A549 (cell line): Measurements from ENCODE around the gene BDH1. TPM values are rescaled to one million over a fixed set of nuclear protein-coding genes. Genes with fewer than 3 reads are reported as not detected.

Source experiments
- ATAC-seq, 2 experiments: fragments of 200-7000 bp in 1 of 2; fragments of >200 bp in 1 of 2; cut with Nextera tagmentation in 1 of 2; cut with Tn5 transposase in 1 of 2; 3 replicates each; pipeline versions ENCODE4 v1.8.0 to v1.9.1; 2018 to 2020; ENCODE audit warnings: mild to moderate bottlenecking in 1 of 2, moderate library complexity in 1 of 2
- CTCF ChIA-PET: fragments of 300-600 bp; sonication (Branson Sonifier 250); formaldehyde crosslinking; extraction: SDS; loops from one replicate; lab custom pipeline; 2021; ENCODE audit warnings: antibody characterized with exemption, inconsistent platforms; lab: Yijun Ruan, JAX
- POLR2A ChIA-PET: fragments of 350-600 bp; formaldehyde crosslinking; extraction: SDS; loops from one replicate; lab custom pipeline; 2021; ENCODE audit warnings: antibody characterized with exemption, inconsistent platforms; lab: Yijun Ruan, JAX
- DNase-seq, 2 experiments: peaks; one replicate each; pipeline versions ENCODE4 v3.0.0 to v3.0.0-alpha.2; 2011 to 2016; ENCODE audit warnings: low read depth in 1 of 2, low spot score in 1 of 2
- FAIRE-seq: peaks from 2 replicates; lab custom pipeline; 2011; peaks lifted over from hg19 to GRCh38; lab: Jason Lieb, UNC
- H3K27ac ChIP-seq, 2 experiments: fragments of >200 bp; sonication (Bioruptor Twin); formaldehyde crosslinking; 3 replicates each; pipeline ENCODE4 v1.5.1; 2016 to 2017
- H3K4me1 ChIP-seq: fragments of >200 bp; sonication (Bioruptor Twin); formaldehyde crosslinking; 3 replicates; pipeline ENCODE4 v1.6.1; 2016
- H3K4me2 ChIP-seq: fragments of >200 bp; sonication (Bioruptor Twin); formaldehyde crosslinking; 3 replicates; pipeline ENCODE4 v1.6.1; 2016
- H3K4me3 ChIP-seq: fragments of >200 bp; sonication (Bioruptor Twin); formaldehyde crosslinking; 3 replicates; pipeline ENCODE4 v1.5.1; 2016
- H3K9me3 ChIP-seq: fragments of >200 bp; sonication (Bioruptor Twin); formaldehyde crosslinking; 3 replicates; pipeline ENCODE4 v1.6.1; 2016
- CEBPB ChIP-seq, 2 experiments: fragments of >200 bp in 1 of 2; sonication (Bioruptor Twin) in 1 of 2; formaldehyde crosslinking in 1 of 2; IDR thresholded peaks; 2 replicates each; pipeline ENCODE4 v1.6.1; 2012 to 2016
- CHD4 ChIP-seq: fragments of 200-600 bp; sonication (generic); IDR thresholded peaks from 2 replicates; pipeline ENCODE4 v1.6.1; 2016; ENCODE audit warnings: antibody characterized with exemption, mild to moderate bottlenecking, borderline replicate concordance
- EP300 ChIP-seq, 2 experiments: fragments of >200 bp; sonication (Bioruptor Twin); formaldehyde crosslinking; IDR thresholded peaks; 2 replicates in 1 of 2; 3 replicates in 1 of 2; pipeline ENCODE4 v1.6.1; 2016 to 2017
- FOSL2 ChIP-seq, 2 experiments: fragments of 450-650 bp in 1 of 2; fragments of >200 bp in 1 of 2; sonication (Bioruptor Twin) in 1 of 2; formaldehyde crosslinking; IDR thresholded peaks; 2 replicates each; pipeline versions ENCODE4 v1.5.0 to v1.6.1; 2016 to 2020; ENCODE audit warnings: mild to moderate bottlenecking in 1 of 2, moderate library complexity in 1 of 2
- FOXS1 ChIP-seq: fragments of 250-450 bp; sonication (Bioruptor Pico); IDR thresholded peaks from 2 replicates; pipeline ENCODE4 v1.5.0; 2020; ENCODE audit warnings: mild to moderate bottlenecking, moderate library complexity
- GATA3 ChIP-seq: IDR thresholded peaks from 2 replicates; pipeline ENCODE4 v1.6.1; 2012; ENCODE audit warnings: borderline replicate concordance
- HDAC2 ChIP-seq: fragments of 200-600 bp; sonication (generic); IDR thresholded peaks from 2 replicates; pipeline ENCODE4 v1.6.1; 2016
- JUN ChIP-seq, 2 experiments: fragments of >200 bp; sonication (Bioruptor Twin); formaldehyde crosslinking; IDR thresholded peaks; 2 replicates in 1 of 2; 3 replicates in 1 of 2; pipeline ENCODE4 v1.6.1; 2016 to 2017
- KDM1A ChIP-seq: fragments of 200-600 bp; sonication (generic); IDR thresholded peaks from 2 replicates; pipeline ENCODE4 v1.6.1; 2016; ENCODE audit warnings: low read depth, mild to moderate bottlenecking
- MYC ChIP-seq: IDR thresholded peaks from 2 replicates; pipeline ENCODE4 v1.6.1; 2012; ENCODE audit warnings: mild to moderate bottlenecking, inconsistent platforms, low read length, improper control_type of control experiment, borderline replicate concordance
- NPAS2 ChIP-seq: fragments of 250-450 bp; sonication (Bioruptor Pico); IDR thresholded peaks from 2 replicates; pipeline ENCODE4 v1.8.0; 2022; ENCODE audit warnings: mild to moderate bottlenecking, moderate library complexity, borderline replicate concordance
- TFCP2L1 ChIP-seq: fragments of 250-450 bp; sonication (Bioruptor Pico); IDR thresholded peaks from 2 replicates; pipeline ENCODE4 v1.5.0; 2021; ENCODE audit warnings: mild to moderate bottlenecking
- ZFP36 ChIP-seq: fragments of 450-650 bp; IDR thresholded peaks from 2 replicates; pipeline ENCODE4 v1.6.1; 2014; ENCODE audit warnings: borderline replicate concordance; ENCODE audit not compliant: partially characterized antibody
- WGBS: methylation state at CpG from one replicate; pipeline ENCODE4 v1.1.6; 2017; ENCODE audit errors: missing lambda C conversion rate; 5-methylcytosine and 5-hydroxymethylcytosine counted together
- polyA plus RNA-seq, 4 experiments: library from polyadenylated mRNA; depleted of rRNA in 3 of 4; stranded (reverse); fragments of >200 nt; fragmentation: RNase III in 1 of 4; extraction: RNeasy Plus Mini Kit Qiagen cat#74134 plus additional on column Dnase treatment in 1 of 4; gene quantifications; 2 replicates in 3 of 4; 3 replicates in 1 of 4; pipeline ENCODE4 v1.2.3, GENCODE V29; 2011 to 2017
- TF ChIP-seq, protein P1 (sequence below): IDR thresholded peaks from 2 replicates; pipeline ENCODE4 v1.6.1; 2012
- TF ChIP-seq, protein P2 (sequence below): fragments of 200-600 bp; sonication (generic); IDR thresholded peaks from 2 replicates; pipeline ENCODE4 v1.6.1; 2016; ENCODE audit warnings: antibody characterized with exemption, mild to moderate bottlenecking, moderate library complexity

Gene BDH1
- polyA plus RNA-seq, 2 of the 4 experiments (the other 2 are of a cell fraction) = 3.1 to 4.6 TPM

DNA sequence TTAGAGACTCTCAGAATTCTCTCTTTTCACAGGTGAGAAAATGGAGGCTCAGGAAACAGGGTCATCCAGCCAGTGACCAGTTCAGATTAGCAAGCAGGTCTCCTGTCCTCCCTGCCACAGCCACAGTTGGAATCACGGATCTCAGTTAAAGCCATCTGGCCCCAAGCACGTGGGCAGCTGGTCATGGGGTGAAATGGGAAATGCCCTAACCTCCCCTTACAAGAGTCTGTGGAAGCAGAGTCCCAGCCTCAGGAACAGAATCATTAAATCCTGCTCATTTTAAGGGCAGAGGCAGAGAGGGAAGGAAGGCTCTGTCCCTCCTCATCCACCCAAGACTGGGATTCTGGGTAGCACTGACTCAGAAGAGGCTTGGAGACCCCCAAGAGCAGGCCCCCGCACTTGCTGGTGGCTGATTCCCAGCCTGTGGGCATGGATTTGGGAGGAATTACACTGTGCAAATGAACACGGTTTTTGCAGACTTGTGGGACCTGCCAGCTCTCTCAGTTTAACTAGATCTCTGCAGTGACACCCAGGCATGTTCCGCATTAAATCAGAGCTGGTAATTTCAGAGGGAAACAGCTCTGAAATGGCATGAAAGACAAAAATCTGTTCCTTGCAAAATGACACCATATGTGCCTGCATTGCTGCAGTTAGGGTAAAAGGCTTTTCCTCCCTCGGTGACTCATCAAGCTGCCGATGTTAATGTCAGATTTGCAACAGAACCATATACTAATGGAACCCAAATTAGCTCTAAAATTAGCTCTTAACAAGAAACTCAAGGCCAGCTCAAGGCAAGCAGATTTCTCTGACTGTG lies 89.0 kb downstream of the BDH1 start:
- H3K4me3 ChIP-seq = no peak overlapping the region
- peak overlapping the region; percentile 81 to 84 for H3K27ac ChIP-seq
- DNase-seq (peak; percentile 38 to 44), ATAC-seq (peak; percentile 43 to 50; a peak in 3 of 6 replicates), FAIRE-seq (no peak)
- TF ChIP-seq, protein P1, sequence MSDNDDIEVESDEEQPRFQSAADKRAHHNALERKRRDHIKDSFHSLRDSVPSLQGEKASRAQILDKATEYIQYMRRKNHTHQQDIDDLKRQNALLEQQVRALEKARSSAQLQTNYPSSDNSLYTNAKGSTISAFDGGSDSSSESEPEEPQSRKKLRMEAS = peak; percentile 30; the same call in 1 of the 2 replicates
- TF ChIP-seq FOXS1 (no peak), NPAS2 (CRISPR knock-in tag) (no peak), FOSL2 (IDR thresholded peaks at IDR 0.05) (no peak), FOSL2 (CRISPR knock-in tag; IDR thresholded peaks at IDR 0.05) (peak; percentile 66), TFCP2L1 (no peak), JUN (IDR thresholded peaks at IDR 0.05) (no peak; a peak in 1 of 5 replicates)
- H3K4me1 ChIP-seq = peaks cover 77% of the 10 kb centered on the region
- H3K4me2 ChIP-seq = peak overlapping the region; percentile 69
- WGBS = 13% methylated on average over 7 of the region's 7 CpGs
- H3K9me3 ChIP-seq = no peaks in the 10 kb centered on the region
- ChIA-PET POLR2A (interaction anchor here (0.6 kb wide), 1 partner anchor 193 kb away, joined by 6 read pairs; no protein-coding TSS in a partner anchor), CTCF (interaction anchor here (0.7 to 1.7 kb wide), 4 partner anchors 20 to 242 kb away, joined by 3 to 9 read pairs (median 3); no protein-coding TSS in a partner anchor)

DNA sequence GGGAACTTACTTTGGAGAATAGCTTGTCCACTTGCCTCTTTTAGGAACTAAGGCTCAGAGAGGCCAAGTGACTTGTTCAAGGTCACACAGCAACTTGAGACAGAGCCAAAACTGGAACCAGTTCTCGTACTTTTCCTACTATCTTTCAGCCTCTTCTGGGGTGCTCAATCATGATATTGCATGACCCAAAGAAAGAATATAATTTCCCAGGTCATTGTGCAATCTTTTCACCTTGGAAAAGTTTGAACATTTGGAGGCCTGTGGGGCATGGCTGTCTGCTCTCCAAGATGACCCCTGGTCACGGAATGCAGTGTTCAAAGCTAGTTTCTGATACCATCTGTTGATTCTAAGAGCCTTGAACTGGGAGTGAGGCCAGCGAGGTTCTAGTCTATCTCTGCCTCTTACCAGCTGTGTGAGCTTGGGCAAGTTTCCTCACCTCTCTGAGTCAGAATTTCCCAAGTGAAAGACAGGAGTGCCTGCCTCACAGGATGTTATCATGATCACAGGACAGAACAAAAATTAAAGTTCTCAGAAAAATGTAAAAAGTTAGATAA lies 89.7 kb downstream of the BDH1 start:
- ATAC-seq = peak; percentile 7 to 25; a peak in 1 of 6 replicates
- peak in 1 of 2 experiments; percentile 36 for DNase-seq
- Histone ChIP-seq H3K9me3 (no peaks in the 10 kb centered on the region), H3K4me3 (no peak overlapping the region), H3K27ac (peak overlapping the region; percentile 81 to 84), H3K4me1 (peaks cover 71% of the 10 kb centered on the region)
- CTCF ChIA-PET = interaction anchor here (1.7 kb wide), 1 partner anchor 44 kb away, joined by 9 read pairs; no protein-coding TSS in a partner anchor
- TF ChIP-seq MYC (no peak), EP300 (IDR thresholded peaks at IDR 0.05) (peak in 1 of 2 experiments; percentile 41; a peak in 1 of 5 replicates), ZFP36 (peak; percentile 69), CHD4 (peak; percentile 43; the same call in 1 of the 2 replicates), KDM1A (peak; percentile 80; the same call in 1 of the 2 replicates), CEBPB (IDR thresholded peaks at IDR 0.05) (peak in 1 of 2 experiments; percentile 70; a peak in 2 of 4 replicates), HDAC2 (no peak), GATA3 (peak; percentile 33; the same call in 1 of the 2 replicates)
- TF ChIP-seq, protein P2, sequence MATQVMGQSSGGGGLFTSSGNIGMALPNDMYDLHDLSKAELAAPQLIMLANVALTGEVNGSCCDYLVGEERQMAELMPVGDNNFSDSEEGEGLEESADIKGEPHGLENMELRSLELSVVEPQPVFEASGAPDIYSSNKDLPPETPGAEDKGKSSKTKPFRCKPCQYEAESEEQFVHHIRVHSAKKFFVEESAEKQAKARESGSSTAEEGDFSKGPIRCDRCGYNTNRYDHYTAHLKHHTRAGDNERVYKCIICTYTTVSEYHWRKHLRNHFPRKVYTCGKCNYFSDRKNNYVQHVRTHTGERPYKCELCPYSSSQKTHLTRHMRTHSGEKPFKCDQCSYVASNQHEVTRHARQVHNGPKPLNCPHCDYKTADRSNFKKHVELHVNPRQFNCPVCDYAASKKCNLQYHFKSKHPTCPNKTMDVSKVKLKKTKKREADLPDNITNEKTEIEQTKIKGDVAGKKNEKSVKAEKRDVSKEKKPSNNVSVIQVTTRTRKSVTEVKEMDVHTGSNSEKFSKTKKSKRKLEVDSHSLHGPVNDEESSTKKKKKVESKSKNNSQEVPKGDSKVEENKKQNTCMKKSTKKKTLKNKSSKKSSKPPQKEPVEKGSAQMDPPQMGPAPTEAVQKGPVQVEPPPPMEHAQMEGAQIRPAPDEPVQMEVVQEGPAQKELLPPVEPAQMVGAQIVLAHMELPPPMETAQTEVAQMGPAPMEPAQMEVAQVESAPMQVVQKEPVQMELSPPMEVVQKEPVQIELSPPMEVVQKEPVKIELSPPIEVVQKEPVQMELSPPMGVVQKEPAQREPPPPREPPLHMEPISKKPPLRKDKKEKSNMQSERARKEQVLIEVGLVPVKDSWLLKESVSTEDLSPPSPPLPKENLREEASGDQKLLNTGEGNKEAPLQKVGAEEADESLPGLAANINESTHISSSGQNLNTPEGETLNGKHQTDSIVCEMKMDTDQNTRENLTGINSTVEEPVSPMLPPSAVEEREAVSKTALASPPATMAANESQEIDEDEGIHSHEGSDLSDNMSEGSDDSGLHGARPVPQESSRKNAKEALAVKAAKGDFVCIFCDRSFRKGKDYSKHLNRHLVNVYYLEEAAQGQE = 0 out of 2 replicates have a peak, but pooled peaks have one; percentile 19
- TF ChIP-seq, all 56 proteins: peak for 7
- H3K4me2 ChIP-seq = peak overlapping the region; percentile 69
- POLR2A ChIA-PET = no interaction called here
- WGBS = 51% methylated on average over 3 of the region's 3 CpGs
- FAIRE-seq = no peak
